Measurements from ENCODE around the gene APIP. TPM values are rescaled to one million over a fixed set of nuclear protein-coding genes. Genes with fewer than 3 reads are reported as not detected.

APIP gene
- polyA plus RNA-seq, 2 of the 4 experiments (the other 2 are of a cell fraction) = 42.4 to 55.6 TPM

DNA sequence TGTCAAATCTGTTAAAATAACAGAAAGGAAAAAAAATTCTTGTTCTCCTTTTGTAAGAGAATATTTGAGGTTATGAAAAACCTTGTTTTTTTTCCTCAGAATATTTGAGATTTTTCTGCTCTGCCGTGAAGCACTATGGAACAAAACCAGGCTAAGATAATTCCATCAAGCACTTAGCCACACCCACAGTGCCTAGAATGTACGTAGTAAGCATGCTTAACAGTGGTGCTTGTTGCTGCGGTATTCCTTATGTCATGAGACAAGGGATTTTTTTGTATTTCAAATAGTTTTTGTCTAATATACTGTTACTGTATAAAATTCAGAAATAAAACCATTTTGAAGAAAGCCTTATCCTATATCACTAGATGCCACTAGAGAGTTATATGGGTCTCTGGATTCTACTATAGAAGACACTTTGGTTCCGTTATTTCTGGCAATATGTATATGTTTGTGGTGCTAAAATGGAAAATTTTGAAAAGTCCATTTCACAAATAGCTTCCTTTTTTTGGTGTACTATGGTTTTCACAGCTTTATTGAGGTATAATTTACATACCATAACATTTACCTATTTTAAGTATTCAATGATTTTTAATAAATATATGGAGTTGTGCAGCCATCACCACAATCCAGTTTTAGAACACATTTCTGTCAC, 24.0 kb upstream of the APIP start:
- TF ChIP-seq RAD21 (conservative IDR thresholded peaks at IDR 0.05 in 1 of 2, IDR thresholded peaks at IDR 0.05 in 1 of 2) = peak; percentile 27 to 32; a peak in 2 of 5 replicates
- no peak for TF ChIP-seq TFCP2L1 (CRISPR knock-in tag; IDR thresholded peaks at IDR 0.05)
- TF ChIP-seq JUN (IDR thresholded peaks at IDR 0.05) = no peak
- TF ChIP-seq, protein P1, sequence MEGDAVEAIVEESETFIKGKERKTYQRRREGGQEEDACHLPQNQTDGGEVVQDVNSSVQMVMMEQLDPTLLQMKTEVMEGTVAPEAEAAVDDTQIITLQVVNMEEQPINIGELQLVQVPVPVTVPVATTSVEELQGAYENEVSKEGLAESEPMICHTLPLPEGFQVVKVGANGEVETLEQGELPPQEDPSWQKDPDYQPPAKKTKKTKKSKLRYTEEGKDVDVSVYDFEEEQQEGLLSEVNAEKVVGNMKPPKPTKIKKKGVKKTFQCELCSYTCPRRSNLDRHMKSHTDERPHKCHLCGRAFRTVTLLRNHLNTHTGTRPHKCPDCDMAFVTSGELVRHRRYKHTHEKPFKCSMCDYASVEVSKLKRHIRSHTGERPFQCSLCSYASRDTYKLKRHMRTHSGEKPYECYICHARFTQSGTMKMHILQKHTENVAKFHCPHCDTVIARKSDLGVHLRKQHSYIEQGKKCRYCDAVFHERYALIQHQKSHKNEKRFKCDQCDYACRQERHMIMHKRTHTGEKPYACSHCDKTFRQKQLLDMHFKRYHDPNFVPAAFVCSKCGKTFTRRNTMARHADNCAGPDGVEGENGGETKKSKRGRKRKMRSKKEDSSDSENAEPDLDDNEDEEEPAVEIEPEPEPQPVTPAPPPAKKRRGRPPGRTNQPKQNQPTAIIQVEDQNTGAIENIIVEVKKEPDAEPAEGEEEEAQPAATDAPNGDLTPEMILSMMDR (IDR thresholded peaks at IDR 0.05) = peak; percentile 20; the same call in 1 of the 3 replicates
- FAIRE-seq (no peak), DNase-seq (ENCODE audit: low read depth in 1 of 2, low spot score in 1 of 2) (no peak), ATAC-seq (no peak)
- POLR2A ChIA-PET = no interaction called here
- Histone ChIP-seq H3K9me3 (peaks cover 14% of the 10 kb centered on the region; the same call in 2 of the 3 replicates), H3K27ac (no peak overlapping the region), H3K4me3 (no peak overlapping the region), H3K4me2 (no peak overlapping the region), H3K4me1 (no peaks in the 10 kb centered on the region)
- CTCF ChIA-PET = interaction anchor here (0.6 to 1.8 kb wide), 7 partner anchors 9 to 1758 kb away, joined by 3 to 5 read pairs (median 3); no protein-coding TSS in a partner anchor
- 91% methylated on average over 4 of the region's 4 CpGs for WGBS (ENCODE audit: missing lambda C conversion rate)

- POLR2A ChIA-PET = no interaction called here
- DNase-seq (ENCODE audit: low read depth in 1 of 2, low spot score in 1 of 2) = no peak
- FAIRE-seq = no peak
- CTCF ChIA-PET = interaction anchor here (1.3 to 1.8 kb wide), 2 partner anchors 13 to 454 kb away, joined by 3 to 4 read pairs; no protein-coding TSS in a partner anchor
- H3K27ac ChIP-seq = no peak overlapping the region
- no peak overlapping the region for H3K4me3 ChIP-seq
- WGBS (ENCODE audit: missing lambda C conversion rate) = 83% methylated on average over 1 of the region's 1 CpG
- H3K9me3 ChIP-seq = 0 out of 3 replicates have a peak, but pooled peaks cover 2% of the 10 kb centered on the region
- TF ChIP-seq, protein P2, sequence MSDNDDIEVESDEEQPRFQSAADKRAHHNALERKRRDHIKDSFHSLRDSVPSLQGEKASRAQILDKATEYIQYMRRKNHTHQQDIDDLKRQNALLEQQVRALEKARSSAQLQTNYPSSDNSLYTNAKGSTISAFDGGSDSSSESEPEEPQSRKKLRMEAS (IDR thresholded peaks at IDR 0.05) = no peak
- TF ChIP-seq SMC3 (IDR thresholded peaks at IDR 0.05) (no peak), ZSCAN20 (CRISPR knock-in tag; IDR thresholded peaks at IDR 0.05) (no peak), RFX5 (IDR thresholded peaks at IDR 0.05) (no peak), FOSB (CRISPR knock-in tag; IDR thresholded peaks at IDR 0.05) (no peak), MAFK (IDR thresholded peaks at IDR 0.05; ENCODE audit: partially characterized antibody) (no peak), NFE2L2 (conservative IDR thresholded peaks at IDR 0.05; ENCODE audit: low read length) (no peak), EP300 (IDR thresholded peaks at IDR 0.05) (no peak)
- TF ChIP-seq, protein P3, sequence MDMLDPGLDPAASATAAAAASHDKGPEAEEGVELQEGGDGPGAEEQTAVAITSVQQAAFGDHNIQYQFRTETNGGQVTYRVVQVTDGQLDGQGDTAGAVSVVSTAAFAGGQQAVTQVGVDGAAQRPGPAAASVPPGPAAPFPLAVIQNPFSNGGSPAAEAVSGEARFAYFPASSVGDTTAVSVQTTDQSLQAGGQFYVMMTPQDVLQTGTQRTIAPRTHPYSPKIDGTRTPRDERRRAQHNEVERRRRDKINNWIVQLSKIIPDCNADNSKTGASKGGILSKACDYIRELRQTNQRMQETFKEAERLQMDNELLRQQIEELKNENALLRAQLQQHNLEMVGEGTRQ (IDR thresholded peaks at IDR 0.05) = no peak
- H3K4me1 ChIP-seq = no peaks in the 10 kb centered on the region
- no peak for ATAC-seq
- no peak overlapping the region for H3K4me2 ChIP-seq
Observed at GRCh38 chr11:34938611-34939010, 22.4 kb upstream of the APIP start.

DNA sequence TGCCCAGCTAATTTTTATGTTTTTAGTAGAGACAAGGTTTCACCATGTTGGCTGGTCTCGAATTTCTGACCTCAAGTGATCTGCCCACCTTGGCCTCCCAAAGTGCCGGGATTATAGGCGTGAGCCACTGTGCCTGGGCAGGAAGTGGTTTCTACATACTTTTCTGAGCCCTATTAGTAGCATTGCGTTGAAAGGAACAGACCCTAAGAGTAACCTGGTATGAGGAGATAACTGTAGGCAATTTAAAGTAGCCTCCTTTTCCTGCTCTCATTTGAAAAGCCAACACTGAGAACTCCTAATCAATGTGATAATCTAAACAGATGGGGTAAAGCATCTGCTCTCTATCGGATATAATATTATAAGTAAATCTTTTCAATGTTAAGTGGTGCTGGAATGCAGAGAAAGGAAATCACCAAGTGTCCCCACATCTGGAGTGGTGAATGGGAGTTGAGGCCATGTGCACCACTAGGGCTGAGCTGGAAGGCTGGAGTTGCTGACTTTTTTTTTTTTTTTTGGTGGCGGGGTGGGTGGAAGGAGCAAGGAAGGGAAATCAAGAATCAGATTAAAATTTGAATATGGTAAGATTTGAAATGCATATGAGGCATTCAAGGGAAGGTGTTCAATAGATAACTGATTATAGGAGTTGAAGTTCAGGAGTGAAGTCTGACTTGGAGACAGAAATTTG, 20.9 kb upstream of the APIP start:
- H3K4me3 ChIP-seq = no peak overlapping the region
- CTCF ChIA-PET = interaction anchor here (1.0 kb wide), 1 partner anchor 60 kb away, joined by 3 read pairs; no protein-coding TSS in a partner anchor
- no peak for TF ChIP-seq ZFP36 (IDR thresholded peaks at IDR 0.05; ENCODE audit: borderline replicate concordance, partially characterized antibody)
- TF ChIP-seq CBX2 (IDR thresholded peaks at IDR 0.05; ENCODE audit: borderline replicate concordance, low read depth) = no peak
- TF ChIP-seq POLR2A (IDR thresholded peaks at IDR 0.05; ENCODE audit: low read length) = no peak
- H3K4me2 ChIP-seq = no peak overlapping the region
- no peak overlapping the region for H3K27ac ChIP-seq
- H3K9me3 ChIP-seq = no peaks in the 10 kb centered on the region
- POLR2A ChIA-PET = interaction anchor here (0.7 kb wide), 1 partner anchor 40 kb away, joined by 4 read pairs; no protein-coding TSS in a partner anchor
- 96% methylated on average over 6 of the region's 6 CpGs for WGBS (ENCODE audit: missing lambda C conversion rate)
- FAIRE-seq (no peak), DNase-seq (ENCODE audit: low read depth in 1 of 2, low spot score in 1 of 2) (no peak), ATAC-seq (no peak)
- H3K4me1 ChIP-seq = no peaks in the 10 kb centered on the region

All from A549 (cell line).